ENCODE measurements around the gene PHRF1. TPM values are rescaled to one million over a fixed set of nuclear protein-coding genes. Genes with fewer than 3 reads are reported as not detected.
A peak's percentile ranks its signal among the peaks of the same experiment; 100 is the strongest.

PHRF1 gene
- total RNA-seq, 1 experiment from 2014 or later = 48.9 TPM

DNA sequence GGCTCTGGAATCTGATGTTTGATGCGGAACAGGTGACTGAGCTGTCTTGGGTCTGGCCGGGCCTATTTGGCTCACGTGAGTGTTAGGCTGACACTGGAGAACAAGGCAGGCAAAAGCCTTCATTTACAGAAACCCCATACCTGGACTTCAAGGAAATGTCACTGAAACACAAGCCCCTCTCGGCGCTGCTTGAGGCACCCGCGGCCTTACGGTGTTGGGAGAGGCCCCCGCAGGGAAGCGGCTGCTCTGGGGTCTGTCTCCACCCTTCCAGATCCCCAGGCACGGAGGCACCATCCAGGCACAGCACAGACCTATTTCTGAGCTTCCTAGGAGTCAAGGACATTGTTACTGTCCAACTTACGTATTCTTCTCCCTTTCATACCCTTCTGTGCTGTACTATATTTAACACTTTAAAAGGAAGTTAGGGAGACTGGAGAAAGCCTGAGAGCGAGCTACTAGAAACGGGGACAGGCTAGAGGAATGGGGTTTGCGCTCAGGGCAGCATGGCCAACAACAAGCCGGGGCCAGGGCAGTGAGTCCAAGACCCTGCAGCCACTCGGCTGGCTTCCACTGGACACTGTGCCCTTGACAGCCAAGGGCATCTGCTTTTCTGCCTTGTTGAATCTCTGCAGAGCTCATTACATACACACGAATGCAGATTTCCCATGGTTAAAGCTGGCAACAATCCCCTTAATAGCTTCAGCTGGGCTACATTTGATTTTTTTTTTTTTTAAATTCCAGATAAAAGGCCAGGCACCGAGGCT lies 84.6 kb downstream of the PHRF1 start:
- Histone ChIP-seq H3K27me3 (ENCODE audit: insufficient read depth, low read length) (no peaks in the 10 kb centered on the region), H3K4me2 (ENCODE audit: insufficient read depth, insufficient read length, low read length) (no peak overlapping the region), H3K27ac (ENCODE audit: insufficient read length, low read depth, low read length) (no peak overlapping the region), H3K4me1 (ENCODE audit: insufficient read depth, low read length) (no peaks in the 10 kb centered on the region), H2BK120ac (ENCODE audit: low read depth, low read length, poor library complexity, severe bottlenecking) (no peak overlapping the region), H4K91ac (ENCODE audit: insufficient read length, low read depth, low read length) (no peak overlapping the region), H3K23me2 (ENCODE audit: insufficient read length, low read depth, low read length, poor library complexity, severe bottlenecking) (no peaks in the 10 kb centered on the region), H2AFZ (ENCODE audit: low read length) (no peak overlapping the region), H4K20me1 (ENCODE audit: control insufficient read depth, insufficient read depth, insufficient read length) (no peaks in the 10 kb centered on the region), H2BK5ac (ENCODE audit: insufficient read length, low read length) (no peak overlapping the region), H4K5ac (ENCODE audit: insufficient read length, low read depth, low read length) (no peak overlapping the region), H2BK15ac (ENCODE audit: low read depth, low read length) (no peak overlapping the region), H3K18ac (ENCODE audit: insufficient read length, low read depth, low read length) (no peak overlapping the region), H3K9ac (ENCODE audit: extremely low read depth, insufficient read length, low read length) (no peak overlapping the region), H2AK5ac (ENCODE audit: insufficient read length, low read length) (no peak overlapping the region), H3K9me3 (ENCODE audit: control insufficient read depth, low read depth, low read length) (no peaks in the 10 kb centered on the region), H3K79me2 (ENCODE audit: insufficient read depth, low read length) (no peaks in the 10 kb centered on the region), H2BK12ac (ENCODE audit: insufficient read length, low read depth, low read length) (no peak overlapping the region), H3K23ac (ENCODE audit: insufficient read length, low read depth, low read length) (no peak overlapping the region), H3K79me1 (ENCODE audit: insufficient read depth, low read depth, low read length, poor library complexity, severe bottlenecking) (no peaks in the 10 kb centered on the region), H3K4ac (ENCODE audit: low read depth, low read length) (no peak overlapping the region), H2BK20ac (ENCODE audit: low read depth, low read length, poor library complexity, severe bottlenecking) (no peak overlapping the region), H3T11ph (ENCODE audit: low read length) (no peak overlapping the region), H4K8ac (replicated peaks; ENCODE audit: insufficient read length, low read depth, low read length) (no peak overlapping the region), H3K56ac (ENCODE audit: insufficient read length, low read depth, low read length) (no peak overlapping the region), H3K14ac (ENCODE audit: insufficient read depth, low read length) (no peak overlapping the region)
- no peak for TF ChIP-seq CTCF (conservative IDR thresholded peaks at IDR 0.05)
- WGBS (ENCODE audit: extremely low coverage, insufficient read length, low lambda C conversion rate) = no CpG with 5 or more reads among the region's 19 CpGs
- H3K4me1 Mint-ChIP-seq = 0 out of 4 replicates have a peak, but pooled peaks cover 0 to 3% of the 10 kb centered on the region in 2 experiments
- no peak overlapping the region for H3K27ac Mint-ChIP-seq
- H3K27me3 Mint-ChIP-seq (ENCODE audit: low read depth) = no peaks in the 10 kb centered on the region
- no peaks in the 10 kb centered on the region for H3K9me3 Mint-ChIP-seq
- H3K36me3 Mint-ChIP-seq (ENCODE audit: insufficient read depth in 1 of 3, low read depth in 3 of 3) = peaks cover 11 to 53% (median 33%) of the 10 kb centered on the region in 3 experiments; a peak in 6 of 7 replicates
- no peak for DNase-seq
- H3K4me3 Mint-ChIP-seq = no peak overlapping the region

Small RNA genes lying within 50 kb of the gene (microRNA-seq; reads per million reads assigned to microRNA genes)
- 37.2 reads per million, percentile 63 among the genes with 10 or more reads in this experiment for gene MIR210 (ENCODE audit: borderline microRNAs expressed)

Other genes with a start within 250 kb of the PHRF1 start
- gene B4GALNT4, start 207.0 kb upstream of the PHRF1 start, total RNA-seq (2021) = 101 and 105 TPM in 2 replicates
- 41.7 and 43.8 TPM in 2 replicates for gene PKP3, start 182.3 kb upstream of the PHRF1 start, total RNA-seq (2021)
- gene SIGIRR, start 161.5 kb upstream of the PHRF1 start, total RNA-seq (2021) = 85.7 and 89.7 TPM in 2 replicates
- 12.3 and 13.1 TPM in 2 replicates for gene ANO9, start 134.5 kb upstream of the PHRF1 start, total RNA-seq (2021)
- gene PTDSS2, start 126.2 kb upstream of the PHRF1 start, total RNA-seq (2021) = 53.4 and 55.3 TPM in 2 replicates
- gene RNH1, start 69.2 kb upstream of the PHRF1 start, total RNA-seq (2021) = 60.0 and 67.0 TPM in 2 replicates
- 61.8 and 66.0 TPM in 2 replicates for gene HRAS, start 40.9 kb upstream of the PHRF1 start, total RNA-seq (2021)
- gene LRRC56, start 38.9 kb upstream of the PHRF1 start, total RNA-seq (2021) = 3.1 and 3.4 TPM in 2 replicates
- 4.2 and 4.7 TPM in 2 replicates for gene LMNTD2, start 15.7 kb upstream of the PHRF1 start, total RNA-seq (2021)
- 26.3 and 30.0 TPM in 2 replicates for gene RASSF7, start 15.5 kb upstream of the PHRF1 start, total RNA-seq (2021)
- gene IRF7, start 39.5 kb downstream of the PHRF1 start, total RNA-seq (2021) = 9.7 and 9.8 TPM in 2 replicates
- 0.46 TPM in 1 of 2 replicates, not detected in the other for gene CDHR5, start 48.5 kb downstream of the PHRF1 start, total RNA-seq (2021)
- 1.8 and 2.3 TPM in 2 replicates for gene SCT, start 50.7 kb downstream of the PHRF1 start, total RNA-seq (2021)
- gene DRD4, start 60.8 kb downstream of the PHRF1 start, total RNA-seq (2021) = 6.2 and 6.8 TPM in 2 replicates
- gene DEAF1, start 118.8 kb downstream of the PHRF1 start, total RNA-seq (2021) = 67.3 and 68.6 TPM in 2 replicates
- 15.3 and 23.6 TPM in 2 replicates for gene TMEM80, start 119.3 kb downstream of the PHRF1 start, total RNA-seq (2021)
- 92.8 and 101 TPM in 2 replicates for gene EPS8L2, start 129.8 kb downstream of the PHRF1 start, total RNA-seq (2021)
- 268 and 300 TPM in 2 replicates for gene TALDO1, start 171.0 kb downstream of the PHRF1 start, total RNA-seq (2021)
- gene GATD1, start 201.0 kb downstream of the PHRF1 start, total RNA-seq (2021) = 51.5 and 60.0 TPM in 2 replicates
- gene CEND1, start 213.6 kb downstream of the PHRF1 start, total RNA-seq (2021) = 0.81 and 0.86 TPM in 2 replicates
- gene SLC25A22, start 221.8 kb downstream of the PHRF1 start, total RNA-seq (2021) = 51.9 and 54.6 TPM in 2 replicates
- gene PIDD1, start 228.8 kb downstream of the PHRF1 start, total RNA-seq (2021) = 25.3 and 26.6 TPM in 2 replicates
- gene RPLP2, start 233.5 kb downstream of the PHRF1 start, total RNA-seq (2021) = 2,138 and 2,312 TPM in 2 replicates
- 62.3 and 67.3 TPM in 2 replicates for gene PNPLA2, start 242.4 kb downstream of the PHRF1 start, total RNA-seq (2021)